Liver (tissue), 9 donors: ENCODE results near the gene DNAH17. TPM values are rescaled to one million over a fixed set of nuclear protein-coding genes. Genes with fewer than 3 reads are reported as not detected.

ENCODE experiments used
- DNase-seq: peaks from one replicate; pipeline ENCODE4 v3.0.0-alpha.2; 2017; ENCODE audit warnings: low spot score
- H3K27ac ChIP-seq, 2 donors: one replicate each; pipeline ENCODE4 v1.7.0; 2013; ENCODE audit warnings: inconsistent platforms in 2 of 2, low read length in 2 of 2, control low read depth in 1 of 2, low read depth in 1 of 2, mild to moderate bottlenecking in 1 of 2
- H3K27me3 ChIP-seq, 4 donors: one replicate each; pipeline versions ENCODE4 v1.6.1 to v1.7.0; 2013; ENCODE audit warnings: low read length in 3 of 4, inconsistent platforms in 1 of 4, mild to moderate bottlenecking in 1 of 4, moderate library complexity in 1 of 4; ENCODE audit not compliant: control insufficient read depth in 4 of 4, insufficient read depth in 4 of 4
- H3K36me3 ChIP-seq, 4 donors: one replicate each; pipeline versions ENCODE4 v1.6.1 to v1.7.0; 2013; ENCODE audit warnings: low read length in 3 of 4, mild to moderate bottlenecking in 3 of 4, low read depth in 1 of 4, moderate library complexity in 1 of 4; ENCODE audit not compliant: control insufficient read depth in 4 of 4, insufficient read depth in 3 of 4
- H3K4me1 ChIP-seq, 4 donors: one replicate each; pipeline versions ENCODE4 v1.6.1 to v1.7.0; 2013; ENCODE audit warnings: low read length in 3 of 4, mild to moderate bottlenecking in 3 of 4, moderate library complexity in 1 of 4; ENCODE audit not compliant: control insufficient read depth in 4 of 4, insufficient read depth in 4 of 4
- H3K4me3 ChIP-seq, 3 donors: one replicate each; pipeline versions ENCODE4 v1.6.1 to v1.7.0; 2013; ENCODE audit warnings: low read length in 3 of 3, control low read depth in 1 of 3, low read depth in 1 of 3, mild to moderate bottlenecking in 1 of 3
- H3K9ac ChIP-seq, 2 donors: one replicate each; pipeline ENCODE4 v1.7.0; 2013; ENCODE audit warnings: low read length in 2 of 2, mild to moderate bottlenecking in 2 of 2, moderate library complexity in 2 of 2, control low read depth in 1 of 2, low read depth in 1 of 2
- H3K9me3 ChIP-seq, 4 donors: one replicate each; pipeline versions ENCODE4 v1.6.1 to v1.7.0; 2013; ENCODE audit warnings: low read length in 3 of 4; ENCODE audit not compliant: control insufficient read depth in 4 of 4
- ATF3 ChIP-seq: IDR thresholded peaks from 2 replicates; pipeline ENCODE4 v1.6.1; 2016; ENCODE audit warnings: antibody characterized with exemption
- FOXA1 ChIP-seq: IDR thresholded peaks from 2 replicates; pipeline ENCODE4 v1.6.1; 2016; ENCODE audit warnings: antibody characterized with exemption
- FOXA2 ChIP-seq: IDR thresholded peaks from 2 replicates; pipeline ENCODE4 v1.6.1; 2016; ENCODE audit warnings: antibody characterized with exemption
- GABPA ChIP-seq, 2 donors: IDR thresholded peaks in 1 of 2; conservative IDR thresholded peaks in 1 of 2; 2 replicates each; pipeline ENCODE4 v1.6.1; 2016; ENCODE audit warnings: antibody characterized with exemption in 2 of 2, mild to moderate bottlenecking in 1 of 2, moderate library complexity in 1 of 2
- HNF4A ChIP-seq, 2 donors: conservative IDR thresholded peaks; 2 replicates each; pipeline ENCODE4 v1.6.1; 2016; ENCODE audit warnings: antibody characterized with exemption in 2 of 2, mild to moderate bottlenecking in 2 of 2
- HNF4G ChIP-seq: IDR thresholded peaks from 2 replicates; pipeline ENCODE4 v1.6.1; 2016; ENCODE audit warnings: antibody characterized with exemption
- JUND ChIP-seq, 2 donors: IDR thresholded peaks; 2 replicates each; pipeline ENCODE4 v1.6.1; 2016; ENCODE audit warnings: antibody characterized with exemption in 2 of 2
- NR2F2 ChIP-seq: IDR thresholded peaks from 2 replicates; pipeline ENCODE4 v1.6.1; 2016; ENCODE audit warnings: antibody characterized with exemption
- RAD21 ChIP-seq, 2 donors: IDR thresholded peaks; 2 replicates each; pipeline ENCODE4 v1.6.1; 2016; ENCODE audit warnings: antibody characterized with exemption in 2 of 2, mild to moderate bottlenecking in 2 of 2
- REST ChIP-seq: IDR thresholded peaks from 2 replicates; pipeline ENCODE4 v1.6.1; 2016; ENCODE audit warnings: antibody characterized with exemption, mild to moderate bottlenecking
- SP1 ChIP-seq: IDR thresholded peaks from 2 replicates; pipeline ENCODE4 v1.6.1; 2018; ENCODE audit warnings: antibody characterized with exemption, mild to moderate bottlenecking
- TAF1 ChIP-seq: conservative IDR thresholded peaks from 2 replicates; pipeline ENCODE4 v1.6.1; 2016; ENCODE audit warnings: antibody characterized with exemption, mild to moderate bottlenecking
- YY1 ChIP-seq: IDR thresholded peaks from 2 replicates; pipeline ENCODE4 v1.6.1; 2016; ENCODE audit warnings: antibody characterized with exemption, mild to moderate bottlenecking
- WGBS: extraction: QIAGEN DNeasy Blood & Tissue Kit; methylation state at CpG from one replicate; pipeline ENCODE4 v1.1.7; 2013; 5-methylcytosine and 5-hydroxymethylcytosine counted together
- polyA plus RNA-seq, 2 donors: library from polyadenylated mRNA; stranded (reverse) in 1 of 2; unstranded in 1 of 2; fragments of 200-250 nt in 1 of 2; fragments of >200 nt in 1 of 2; fragmentation: Nextera tagmentation in 1 of 2; extraction: Ambion mirVana in 1 of 2; gene quantifications; one replicate each; pipeline versions ENCODE4 v1.2.1 to v1.2.3, GENCODE V29; 2013 to 2015
- total RNA-seq, 2 donors: library from RNA; depleted of rRNA; stranded (reverse); fragments of >200 nt; gene quantifications; one replicate each; pipeline ENCODE4 v1.2.3, GENCODE V29; 2014
- TF ChIP-seq, protein P1 (sequence below): IDR thresholded peaks from 2 replicates; pipeline ENCODE4 v1.6.1; 2016; ENCODE audit warnings: antibody characterized with exemption
- TF ChIP-seq, protein P2 (sequence below): fragments of 150-350 bp; IDR thresholded peaks from 2 replicates; pipeline ENCODE4 v1.5.1; 2017; ENCODE audit warnings: improper control_type of control experiment, low read depth, low read length; ENCODE audit not compliant: missing input control
- TF ChIP-seq, protein P3 (sequence below): IDR thresholded peaks from 2 replicates; pipeline ENCODE4 v1.6.1; 2016; ENCODE audit warnings: antibody characterized with exemption
- donor health status: healthy.
- donor health status: healthy.
- donor health status: healthy.
- donor health status: healthy.
- donor health status: healthy.

Gene DNAH17
- total and polyA plus RNA-seq, 4 donors: 0.09 to 0.79 TPM; not detected in 2

GRCh38 chr17:78490673-78491072, 86.5 kb downstream of the DNAH17 start:
- Histone ChIP-seq H3K9me3 (no peaks in the 10 kb centered on the region), H3K27me3 (no peaks in the 10 kb centered on the region), H3K9ac (no peak overlapping the region), H3K4me3 (no peak overlapping the region), H3K36me3 (no peaks in the 10 kb centered on the region), H3K27ac (no peak overlapping the region), H3K4me1 (no peaks in the 10 kb centered on the region)
- 92% methylated on average over 15 of the region's 15 CpGs for WGBS
- DNase-seq: no peak
- TF ChIP-seq TAF1: no peak
- TF ChIP-seq SP1: no peak
- TF ChIP-seq, protein P1, sequence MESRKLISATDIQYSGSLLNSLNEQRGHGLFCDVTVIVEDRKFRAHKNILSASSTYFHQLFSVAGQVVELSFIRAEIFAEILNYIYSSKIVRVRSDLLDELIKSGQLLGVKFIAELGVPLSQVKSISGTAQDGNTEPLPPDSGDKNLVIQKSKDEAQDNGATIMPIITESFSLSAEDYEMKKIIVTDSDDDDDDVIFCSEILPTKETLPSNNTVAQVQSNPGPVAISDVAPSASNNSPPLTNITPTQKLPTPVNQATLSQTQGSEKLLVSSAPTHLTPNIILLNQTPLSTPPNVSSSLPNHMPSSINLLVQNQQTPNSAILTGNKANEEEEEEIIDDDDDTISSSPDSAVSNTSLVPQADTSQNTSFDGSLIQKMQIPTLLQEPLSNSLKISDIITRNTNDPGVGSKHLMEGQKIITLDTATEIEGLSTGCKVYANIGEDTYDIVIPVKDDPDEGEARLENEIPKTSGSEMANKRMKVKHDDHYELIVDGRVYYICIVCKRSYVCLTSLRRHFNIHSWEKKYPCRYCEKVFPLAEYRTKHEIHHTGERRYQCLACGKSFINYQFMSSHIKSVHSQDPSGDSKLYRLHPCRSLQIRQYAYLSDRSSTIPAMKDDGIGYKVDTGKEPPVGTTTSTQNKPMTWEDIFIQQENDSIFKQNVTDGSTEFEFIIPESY: no peak
- TF ChIP-seq REST: no peak
- TF ChIP-seq, protein P2, sequence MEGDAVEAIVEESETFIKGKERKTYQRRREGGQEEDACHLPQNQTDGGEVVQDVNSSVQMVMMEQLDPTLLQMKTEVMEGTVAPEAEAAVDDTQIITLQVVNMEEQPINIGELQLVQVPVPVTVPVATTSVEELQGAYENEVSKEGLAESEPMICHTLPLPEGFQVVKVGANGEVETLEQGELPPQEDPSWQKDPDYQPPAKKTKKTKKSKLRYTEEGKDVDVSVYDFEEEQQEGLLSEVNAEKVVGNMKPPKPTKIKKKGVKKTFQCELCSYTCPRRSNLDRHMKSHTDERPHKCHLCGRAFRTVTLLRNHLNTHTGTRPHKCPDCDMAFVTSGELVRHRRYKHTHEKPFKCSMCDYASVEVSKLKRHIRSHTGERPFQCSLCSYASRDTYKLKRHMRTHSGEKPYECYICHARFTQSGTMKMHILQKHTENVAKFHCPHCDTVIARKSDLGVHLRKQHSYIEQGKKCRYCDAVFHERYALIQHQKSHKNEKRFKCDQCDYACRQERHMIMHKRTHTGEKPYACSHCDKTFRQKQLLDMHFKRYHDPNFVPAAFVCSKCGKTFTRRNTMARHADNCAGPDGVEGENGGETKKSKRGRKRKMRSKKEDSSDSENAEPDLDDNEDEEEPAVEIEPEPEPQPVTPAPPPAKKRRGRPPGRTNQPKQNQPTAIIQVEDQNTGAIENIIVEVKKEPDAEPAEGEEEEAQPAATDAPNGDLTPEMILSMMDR: no peak
- no peak for TF ChIP-seq HNF4G

DNA sequence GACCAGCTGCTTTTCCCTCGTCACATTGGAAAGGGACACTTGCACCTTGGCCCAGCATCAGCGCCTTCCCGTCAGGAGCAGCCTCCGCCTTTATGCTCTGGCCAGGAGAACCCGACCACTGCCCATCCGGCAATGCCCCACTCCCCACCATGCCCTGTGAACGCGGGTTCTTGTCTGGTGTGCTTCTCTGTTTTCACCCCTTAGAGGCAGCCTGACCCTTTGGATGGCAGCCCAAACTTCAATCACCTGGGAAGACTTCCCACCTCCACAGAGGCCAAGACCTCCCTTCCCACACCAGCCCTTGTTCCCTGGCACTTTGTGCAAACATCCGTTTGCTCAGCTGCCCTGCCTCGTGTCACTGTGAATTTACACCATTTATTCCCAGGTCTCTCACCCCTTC, 87.0 kb downstream of the DNAH17 start:
- Histone ChIP-seq H3K27me3 (no peaks in the 10 kb centered on the region), H3K27ac (no peak overlapping the region), H3K4me3 (no peak overlapping the region), H3K4me1 (no peaks in the 10 kb centered on the region), H3K9ac (no peak overlapping the region), H3K9me3 (no peaks in the 10 kb centered on the region), H3K36me3 (no peaks in the 10 kb centered on the region)
- DNase-seq: no peak
- TF ChIP-seq YY1 (no peak), RAD21 (IDR thresholded peaks at IDR 0.05) (no peak), HNF4A (conservative IDR thresholded peaks at IDR 0.05) (no peak), FOXA2 (no peak), ATF3 (no peak), REST (no peak), JUND (IDR thresholded peaks at IDR 0.05) (no peak), HNF4G (no peak), FOXA1 (no peak), GABPA (IDR thresholded peaks at IDR 0.05 in 1 of 2, conservative IDR thresholded peaks at IDR 0.05 in 1 of 2) (no peak), TAF1 (no peak), NR2F2 (no peak)
- TF ChIP-seq, protein P2: no peak
- TF ChIP-seq, protein P3, sequence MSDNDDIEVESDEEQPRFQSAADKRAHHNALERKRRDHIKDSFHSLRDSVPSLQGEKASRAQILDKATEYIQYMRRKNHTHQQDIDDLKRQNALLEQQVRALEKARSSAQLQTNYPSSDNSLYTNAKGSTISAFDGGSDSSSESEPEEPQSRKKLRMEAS: no peak
- 83% methylated on average over 10 of the region's 10 CpGs for WGBS
